ENCODE measurements around the gene ARID5B.
A peak's percentile ranks its signal among the peaks of the same experiment; 100 is the strongest.

The ARID5B gene

GRCh38 chr10:61993711-61994401 is 92.4 kb downstream of the ARID5B start:
- TF ChIP-seq CTCF (conservative IDR thresholded peaks at IDR 0.05; ENCODE audit: low read length), result no peak
- H3K4me3 ChIP-seq (ENCODE audit: low read length), result no peak overlapping the region
- DNase-seq (ENCODE audit: low read depth), result peak; percentile 51

GRCh38 chr10:61994405-61995219 is 93.1 kb downstream of the ARID5B start:
- H3K4me3 ChIP-seq (ENCODE audit: low read length), result no peak overlapping the region
- no peak for DNase-seq (ENCODE audit: low read depth)
- TF ChIP-seq CTCF (conservative IDR thresholded peaks at IDR 0.05; ENCODE audit: low read length), result no peak

- no peak for TF ChIP-seq CTCF (conservative IDR thresholded peaks at IDR 0.05; ENCODE audit: low read length)
- no peak for DNase-seq (ENCODE audit: low read depth)
- no peak overlapping the region for H3K4me3 ChIP-seq (ENCODE audit: low read length)
Measured at GRCh38 chr10:61995220-61995503, 93.7 kb downstream of the ARID5B start.

- no peak for TF ChIP-seq CTCF (conservative IDR thresholded peaks at IDR 0.05; ENCODE audit: low read length)
- no peak overlapping the region for H3K4me3 ChIP-seq (ENCODE audit: low read length)
Measured at GRCh38 chr10:61998937-61999336, 97.4 kb downstream of the ARID5B start.

GRCh38 chr10:62000037-62000603 is 98.6 kb downstream of the ARID5B start:
- no peak for TF ChIP-seq CTCF (conservative IDR thresholded peaks at IDR 0.05; ENCODE audit: low read length)
- H3K4me3 ChIP-seq (ENCODE audit: low read length), result no peak overlapping the region
- no peak for DNase-seq (ENCODE audit: low read depth)

More at GRCh38 chr10:61998937-61999336, 97.4 kb downstream of the ARID5B start:
- DNase-seq (ENCODE audit: low read depth), result no peak

DNA sequence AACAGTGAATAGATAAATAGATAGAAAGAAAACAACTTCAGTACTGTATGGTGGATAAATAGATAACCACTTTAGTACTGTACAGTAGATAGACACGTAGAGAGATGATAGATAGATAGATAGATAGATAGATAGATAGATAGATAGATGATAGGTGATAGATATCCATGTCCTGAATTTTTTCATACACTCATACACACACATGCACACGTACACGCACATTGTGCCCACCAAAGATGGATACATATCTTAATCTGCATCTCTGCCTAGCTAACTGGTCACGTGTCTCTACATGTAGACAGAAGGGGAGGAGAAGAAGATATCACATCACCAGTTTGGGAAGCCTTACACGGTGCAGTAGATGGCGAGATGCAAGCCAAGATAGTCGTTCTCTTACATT is 99.2 kb downstream of the ARID5B start:
- H3K4me3 ChIP-seq (ENCODE audit: low read length), result no peak overlapping the region
- no peak for TF ChIP-seq CTCF (conservative IDR thresholded peaks at IDR 0.05; ENCODE audit: low read length)
- no peak for DNase-seq (ENCODE audit: low read depth)

GRCh38 chr10:62001898-62002297 is 100.4 kb downstream of the ARID5B start:
- TF ChIP-seq CTCF (conservative IDR thresholded peaks at IDR 0.05; ENCODE audit: low read length), result no peak
- no peak overlapping the region for H3K4me3 ChIP-seq (ENCODE audit: low read length)
- DNase-seq (ENCODE audit: low read depth), result no peak
